B cell (primary cell): ENCODE data around the gene PIK3R1.

Experiments
- CTCF ChIP-seq: fragments of 200-600 bp; IDR thresholded peaks from one replicate; pipeline ENCODE4 v1.8.0; 2022; ENCODE audit warnings: antibody characterized with exemption, mild to moderate bottlenecking
- EZH2 ChIP-seq: IDR thresholded peaks from 2 replicates; pipeline ENCODE4 v1.6.1; 2012; ENCODE audit warnings: borderline replicate concordance, low read depth, mild to moderate bottlenecking, moderate library complexity, low read length; ENCODE audit not compliant: insufficient read depth, poor library complexity, severe bottlenecking

GRCh38 chr5:68279984-68280383 is 64.4 kb downstream of the PIK3R1 start:
- no peak for TF ChIP-seq CTCF
- TF ChIP-seq EZH2: no peak
